H9 (cell line): ENCODE results near the gene TMEM245. TPM values are rescaled to one million over a fixed set of nuclear protein-coding genes. Genes with fewer than 3 reads are reported as not detected.

Experiments used
- DNase-seq: peaks from one replicate; pipeline ENCODE4 v3.0.0-alpha.2; 2017
- H2AFZ ChIP-seq: one replicate; pipeline ENCODE4 v1.6.1; 2013; ENCODE audit warnings: mild to moderate bottlenecking, low read length, control low read depth, moderate library complexity
- H2AK5ac ChIP-seq: 2 replicates; pipeline ENCODE4 v1.6.1; 2013; ENCODE audit warnings: low read length, control low read depth, mixed read lengths; ENCODE audit not compliant: insufficient read length
- H2BK120ac ChIP-seq: one replicate; pipeline ENCODE4 v1.6.1; 2013; ENCODE audit warnings: low read depth, mild to moderate bottlenecking, low read length, control low read depth, inconsistent platforms; ENCODE audit not compliant: poor library complexity, severe bottlenecking
- H2BK12ac ChIP-seq: 2 replicates; pipeline ENCODE4 v1.6.1; 2013; ENCODE audit warnings: low read length, control low read depth, mixed read lengths, low read depth; ENCODE audit not compliant: insufficient read length
- H2BK15ac ChIP-seq: 2 replicates; pipeline ENCODE4 v1.6.1; 2013; ENCODE audit warnings: low read depth, low read length, control low read depth
- H2BK20ac ChIP-seq: one replicate; pipeline ENCODE4 v1.6.1; 2013; ENCODE audit warnings: low read depth, mild to moderate bottlenecking, low read length, control low read depth, inconsistent platforms; ENCODE audit not compliant: poor library complexity, severe bottlenecking
- H2BK5ac ChIP-seq: 2 replicates; pipeline ENCODE4 v1.6.1; 2013; ENCODE audit warnings: low read length, control low read depth, mixed read lengths; ENCODE audit not compliant: insufficient read length
- H3K14ac ChIP-seq: 2 replicates; pipeline ENCODE4 v1.6.1; 2013; ENCODE audit warnings: low read length, control low read depth; ENCODE audit not compliant: insufficient read depth
- H3K18ac ChIP-seq: 2 replicates; pipeline ENCODE4 v1.6.1; 2013; ENCODE audit warnings: low read depth, mild to moderate bottlenecking, mixed read lengths, low read length, control low read depth; ENCODE audit not compliant: insufficient read length
- H3K23ac ChIP-seq: 2 replicates; pipeline ENCODE4 v1.6.1; 2013; ENCODE audit warnings: low read length, control low read depth, mixed read lengths, low read depth; ENCODE audit not compliant: insufficient read length
- H3K23me2 ChIP-seq: 2 replicates; pipeline ENCODE4 v1.6.1; 2013; ENCODE audit warnings: low read depth, mild to moderate bottlenecking, mixed read lengths, low read length, control low read depth; ENCODE audit not compliant: insufficient read length, poor library complexity, severe bottlenecking
- H3K27ac ChIP-seq: 2 replicates; pipeline ENCODE4 v1.5.1; 2013; ENCODE audit warnings: low read length, control low read depth, mixed read lengths, low read depth; ENCODE audit not compliant: insufficient read length
- H3K27me3 ChIP-seq: 2 replicates; pipeline ENCODE4 v1.6.1; 2013; ENCODE audit warnings: low read length, control low read depth, inconsistent platforms; ENCODE audit not compliant: insufficient read depth
- H3K4ac ChIP-seq: 2 replicates; pipeline ENCODE4 v1.6.1; 2013; ENCODE audit warnings: low read depth, mild to moderate bottlenecking, control low read depth, inconsistent platforms, low read length, moderate library complexity
- H3K4me1 ChIP-seq: 2 replicates; pipeline ENCODE4 v1.6.1; 2013; ENCODE audit warnings: low read length, control low read depth, inconsistent platforms; ENCODE audit not compliant: insufficient read depth
- H3K4me2 ChIP-seq: 2 replicates; pipeline ENCODE4 v1.6.1; 2013; ENCODE audit warnings: low read length, control low read depth, mixed read lengths; ENCODE audit not compliant: insufficient read length, insufficient read depth
- H3K56ac ChIP-seq: 2 replicates; pipeline ENCODE4 v1.6.1; 2013; ENCODE audit warnings: low read depth, mild to moderate bottlenecking, mixed read lengths, low read length, control low read depth; ENCODE audit not compliant: insufficient read length
- H3K79me1 ChIP-seq: 2 replicates; pipeline ENCODE4 v1.6.1; 2013; ENCODE audit warnings: low read depth, mild to moderate bottlenecking, moderate library complexity, low read length, control low read depth, inconsistent platforms; ENCODE audit not compliant: insufficient read depth, poor library complexity, severe bottlenecking
- H3K79me2 ChIP-seq: 2 replicates; pipeline ENCODE4 v1.6.1; 2013; ENCODE audit warnings: low read length, control low read depth, inconsistent platforms; ENCODE audit not compliant: insufficient read depth
- H3K9ac ChIP-seq: 2 replicates; pipeline ENCODE4 v1.6.1; 2013; ENCODE audit warnings: low read length, control low read depth, mixed read lengths; ENCODE audit not compliant: insufficient read length; ENCODE audit errors: extremely low read depth
- H3K9me3 ChIP-seq: one replicate; pipeline ENCODE4 v1.6.1; 2013; ENCODE audit warnings: low read depth, low read length, inconsistent platforms; ENCODE audit not compliant: control insufficient read depth
- H3T11ph ChIP-seq: one replicate; pipeline ENCODE4 v1.6.1; 2013; ENCODE audit warnings: mild to moderate bottlenecking, low read length, control low read depth, inconsistent platforms
- H4K20me1 ChIP-seq: one replicate; pipeline ENCODE4 v1.6.1; 2013; ENCODE audit not compliant: control insufficient read depth, insufficient read length, insufficient read depth
- H4K5ac ChIP-seq: 2 replicates; pipeline ENCODE4 v1.6.1; 2013; ENCODE audit warnings: low read depth, mild to moderate bottlenecking, mixed read lengths, low read length, control low read depth; ENCODE audit not compliant: insufficient read length
- H4K8ac ChIP-seq: replicated peaks from 2 replicates; pipeline ENCODE4 v1.6.1; 2013; ENCODE audit warnings: low read length, control low read depth, mixed read lengths, low read depth; ENCODE audit not compliant: insufficient read length
- H4K91ac ChIP-seq: 2 replicates; pipeline ENCODE4 v1.6.1; 2013; ENCODE audit warnings: low read depth, mild to moderate bottlenecking, moderate library complexity, mixed read lengths, low read length, control low read depth; ENCODE audit not compliant: insufficient read length
- H3K27ac Mint-ChIP-seq, 3 experiments: 2 replicates in 2 of 3; 3 replicates in 1 of 3; pipeline ENCODE4 v1.8.0; 2020 to 2021; ENCODE audit warnings: mixed read lengths in 3 of 3, mild to moderate bottlenecking in 1 of 3, moderate library complexity in 1 of 3
- H3K27me3 Mint-ChIP-seq: 2 replicates; pipeline ENCODE4 v1.8.0; 2021; ENCODE audit warnings: low read depth, mild to moderate bottlenecking, moderate library complexity, mixed read lengths
- H3K36me3 Mint-ChIP-seq, 3 experiments: 2 replicates in 2 of 3; 3 replicates in 1 of 3; pipeline ENCODE4 v1.8.0; 2020 to 2021; ENCODE audit warnings: low read depth in 3 of 3, mixed read lengths in 3 of 3; ENCODE audit not compliant: insufficient read depth in 1 of 3
- H3K4me1 Mint-ChIP-seq, 2 experiments: 2 replicates each; pipeline ENCODE4 v1.8.0; 2020; ENCODE audit warnings: mixed read lengths in 2 of 2
- H3K4me3 Mint-ChIP-seq, 2 experiments: 2 replicates in 1 of 2; 3 replicates in 1 of 2; pipeline ENCODE4 v1.8.0; 2020 to 2021; ENCODE audit warnings: mild to moderate bottlenecking in 2 of 2, mixed read lengths in 2 of 2, moderate library complexity in 1 of 2
- H3K9me3 Mint-ChIP-seq, 2 experiments: 2 replicates in 1 of 2; 3 replicates in 1 of 2; pipeline ENCODE4 v1.8.0; 2020; ENCODE audit warnings: mild to moderate bottlenecking in 2 of 2, mixed read lengths in 2 of 2, moderate library complexity in 1 of 2
- WGBS: extraction: QIAGEN DNeasy Blood & Tissue Kit; methylation state at CpG from one replicate; pipeline ENCODE4 v1.1.7; 2013; ENCODE audit warnings: missing lambda C conversion rate, low lambda C conversion rate, mixed read lengths; ENCODE audit not compliant: insufficient read length; ENCODE audit errors: extremely low coverage; 5-methylcytosine and 5-hydroxymethylcytosine counted together
- total RNA-seq: library from RNA; stranded (reverse); gene quantifications from 2 replicates; pipeline ENCODE4 v1.2.1, GENCODE V29; 2021
- TF ChIP-seq, protein P1 (sequence below): fragments of 200-600 bp; sonication (generic); conservative IDR thresholded peaks from 3 replicates; pipeline ENCODE4 v1.8.0; 2021; ENCODE audit warnings: antibody characterized with exemption, mild to moderate bottlenecking

Gene TMEM245
- total RNA-seq, 1 experiment from 2014 or later = 37.9 TPM

DNA sequence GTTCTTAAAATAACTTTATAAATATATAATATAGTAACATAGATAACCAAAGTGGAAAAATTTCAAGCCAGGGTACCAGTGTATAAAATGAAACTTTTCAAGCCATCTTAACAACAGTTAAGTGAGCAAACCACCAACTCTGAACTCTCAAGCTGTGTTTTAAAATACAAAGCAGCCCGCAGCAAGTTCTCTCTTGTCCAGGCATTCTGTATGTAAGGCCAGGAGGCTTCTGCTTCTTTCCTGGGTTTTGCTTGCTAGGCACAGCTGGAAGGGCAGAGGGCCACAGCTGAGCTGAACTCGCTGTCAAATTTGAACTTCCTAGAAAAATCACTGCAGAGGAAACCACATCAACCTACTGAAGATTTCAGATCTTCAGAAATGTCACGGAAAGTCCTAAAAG lies 99.6 kb downstream of the TMEM245 start:
- H3K9me3 ChIP-seq = no peaks in the 10 kb centered on the region
- no peak overlapping the region for H4K91ac ChIP-seq
- no peak overlapping the region for H3K4ac ChIP-seq
- H3K23ac ChIP-seq = no peak overlapping the region
- no peak overlapping the region for H3K56ac ChIP-seq
- H3K27ac ChIP-seq = no peak overlapping the region
- H2BK5ac ChIP-seq = no peak overlapping the region
- no peak overlapping the region for H3T11ph ChIP-seq
- Mint-ChIP-seq H3K36me3 (peaks cover 10 to 24% (median 22%) of the 10 kb centered on the region in 3 experiments), H3K4me1 (peaks cover 9 to 11% of the 10 kb centered on the region in 2 experiments), H3K27ac (no peak overlapping the region), H3K9me3 (no peaks in the 10 kb centered on the region), H3K4me3 (no peak overlapping the region), H3K27me3 (no peaks in the 10 kb centered on the region)
- no peak overlapping the region for H2BK20ac ChIP-seq
- H4K5ac ChIP-seq = no peak overlapping the region
- TF ChIP-seq, protein P1, sequence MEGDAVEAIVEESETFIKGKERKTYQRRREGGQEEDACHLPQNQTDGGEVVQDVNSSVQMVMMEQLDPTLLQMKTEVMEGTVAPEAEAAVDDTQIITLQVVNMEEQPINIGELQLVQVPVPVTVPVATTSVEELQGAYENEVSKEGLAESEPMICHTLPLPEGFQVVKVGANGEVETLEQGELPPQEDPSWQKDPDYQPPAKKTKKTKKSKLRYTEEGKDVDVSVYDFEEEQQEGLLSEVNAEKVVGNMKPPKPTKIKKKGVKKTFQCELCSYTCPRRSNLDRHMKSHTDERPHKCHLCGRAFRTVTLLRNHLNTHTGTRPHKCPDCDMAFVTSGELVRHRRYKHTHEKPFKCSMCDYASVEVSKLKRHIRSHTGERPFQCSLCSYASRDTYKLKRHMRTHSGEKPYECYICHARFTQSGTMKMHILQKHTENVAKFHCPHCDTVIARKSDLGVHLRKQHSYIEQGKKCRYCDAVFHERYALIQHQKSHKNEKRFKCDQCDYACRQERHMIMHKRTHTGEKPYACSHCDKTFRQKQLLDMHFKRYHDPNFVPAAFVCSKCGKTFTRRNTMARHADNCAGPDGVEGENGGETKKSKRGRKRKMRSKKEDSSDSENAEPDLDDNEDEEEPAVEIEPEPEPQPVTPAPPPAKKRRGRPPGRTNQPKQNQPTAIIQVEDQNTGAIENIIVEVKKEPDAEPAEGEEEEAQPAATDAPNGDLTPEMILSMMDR = no peak
- H3K18ac ChIP-seq = no peak overlapping the region
- no peak overlapping the region for H2AK5ac ChIP-seq
- no peak overlapping the region for H4K8ac ChIP-seq
- H2AFZ ChIP-seq = no peak overlapping the region
- no peak overlapping the region for H3K14ac ChIP-seq
- no peak overlapping the region for H2BK12ac ChIP-seq
- no peaks in the 10 kb centered on the region for H3K23me2 ChIP-seq
- WGBS = no CpG with 5 or more reads among the region's 3 CpGs
- no peaks in the 10 kb centered on the region for H3K27me3 ChIP-seq
- H3K4me1 ChIP-seq = no peaks in the 10 kb centered on the region
- H3K79me2 ChIP-seq = no peaks in the 10 kb centered on the region
- H4K20me1 ChIP-seq = no peaks in the 10 kb centered on the region
- no peak for DNase-seq
- H3K9ac ChIP-seq = no peak overlapping the region
- no peak overlapping the region for H2BK15ac ChIP-seq
- no peak overlapping the region for H3K4me2 ChIP-seq
- H2BK120ac ChIP-seq = no peak overlapping the region
- no peaks in the 10 kb centered on the region for H3K79me1 ChIP-seq
